Measurements from ENCODE around the gene SGK1. TPM values are rescaled to one million over a fixed set of nuclear protein-coding genes. Genes with fewer than 3 reads are reported as not detected.

Gene SGK1
- total and polyA plus RNA-seq, 3 donors from 2014 or later, result 91.3 to 208 (median 154) TPM

GRCh38 chr6:134318974-134319281, 1.0 kb upstream of the SGK1 start:
- H3K27ac ChIP-seq, result peak overlapping the region; percentile 18 to 43
- 88 to 97% methylated on average over 1 of the region's 1 CpG for WGBS, 2 donors
- no peaks in the 10 kb centered on the region for H3K36me3 ChIP-seq (ENCODE audit: low read depth, missing control alignments)
- intact Hi-C loops (cut with DNase I; ENCODE audit: low total_unique reads), result no loop called here
- no peak for DNase-seq
- peaks cover 4% of the 10 kb centered on the region for H3K4me1 ChIP-seq
- no peak for TF ChIP-seq POLR2A (IDR thresholded peaks at IDR 0.05)
- no peak for TF ChIP-seq CTCF (IDR thresholded peaks at IDR 0.05)
- H3K9me3 ChIP-seq, result no peaks in the 10 kb centered on the region
- H3K27me3 ChIP-seq, result no peaks in the 10 kb centered on the region
- no peak overlapping the region for H3K4me3 ChIP-seq

GRCh38 chr6:134318236-134318973, 493 bp upstream of the SGK1 start:
- TF ChIP-seq POLR2A (IDR thresholded peaks at IDR 0.05), result no peak
- TF ChIP-seq CTCF (IDR thresholded peaks at IDR 0.05), result no peak
- Histone ChIP-seq H3K27me3 (no peaks in the 10 kb centered on the region), H3K27ac (peak overlapping the region; percentile 43 to 74), H3K4me3 (peak overlapping the region; percentile 35 to 69), H3K9me3 (no peaks in the 10 kb centered on the region), H3K36me3 (ENCODE audit: low read depth, missing control alignments) (no peaks in the 10 kb centered on the region), H3K4me1 (peaks cover 4% of the 10 kb centered on the region)
- intact Hi-C loops (cut with DNase I; ENCODE audit: low total_unique reads), result no loop called here
- WGBS, 2 donors, result 9 to 16% methylated on average over 8 of the region's 8 CpGs
- no peak for DNase-seq

DNA sequence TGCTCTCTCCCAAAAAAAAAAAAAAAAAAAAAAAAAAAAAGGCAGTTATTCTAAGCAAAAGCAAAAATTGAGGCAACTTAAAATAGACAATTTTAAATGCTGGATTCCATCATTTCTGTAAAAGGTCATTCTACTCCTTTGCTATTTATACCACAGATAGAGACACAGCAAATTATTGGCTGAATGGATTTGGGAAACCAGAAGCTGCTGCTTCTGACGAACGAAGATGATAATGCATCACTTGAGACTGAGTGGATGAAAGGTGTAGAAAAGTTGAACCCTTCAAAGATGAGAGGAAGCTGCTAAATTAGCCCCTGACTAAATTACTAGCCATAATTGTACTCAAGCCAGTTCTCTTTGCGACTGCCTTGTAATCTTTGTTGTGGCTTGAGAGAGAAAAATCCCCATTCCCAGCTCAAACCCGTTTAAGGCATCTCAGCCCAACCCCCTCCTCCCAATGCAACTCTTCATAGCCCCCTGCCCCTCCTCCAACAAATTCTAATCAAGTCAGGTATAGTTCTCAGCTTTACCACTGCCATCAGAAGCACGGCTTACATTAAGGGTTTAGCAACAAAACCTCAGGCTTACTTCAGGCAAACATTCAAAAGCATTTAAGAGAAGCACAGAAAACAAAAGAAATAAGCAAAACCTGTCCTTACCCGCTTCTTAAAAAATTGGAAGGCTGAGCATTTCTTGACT, 1.0 kb downstream of the SGK1 start:
- no peaks in the 10 kb centered on the region for H3K9me3 ChIP-seq
- 11 to 26% methylated on average over 6 of the region's 6 CpGs for WGBS, 2 donors
- H3K4me3 ChIP-seq, result peak overlapping the region; percentile 35 to 69
- peak; percentile 60 for DNase-seq
- H3K27me3 ChIP-seq, result no peaks in the 10 kb centered on the region
- intact Hi-C loops (cut with DNase I; ENCODE audit: low total_unique reads), result no loop called here
- TF ChIP-seq CTCF (IDR thresholded peaks at IDR 0.05), result no peak
- no peak for TF ChIP-seq POLR2A (IDR thresholded peaks at IDR 0.05)
- no peaks in the 10 kb centered on the region for H3K36me3 ChIP-seq (ENCODE audit: low read depth, missing control alignments)
- H3K27ac ChIP-seq, result peak overlapping the region; percentile 43 to 74
- H3K4me1 ChIP-seq, result peaks cover 5% of the 10 kb centered on the region

GRCh38 chr6:134315974-134316441, 1.9 kb downstream of the SGK1 start:
- WGBS, 2 donors, result 77 to 94% methylated on average over 2 of the region's 2 CpGs
- DNase-seq, result peak; percentile 46
- Histone ChIP-seq H3K27me3 (no peaks in the 10 kb centered on the region), H3K4me3 (no peak overlapping the region), H3K9me3 (no peaks in the 10 kb centered on the region), H3K4me1 (peaks cover 12% of the 10 kb centered on the region), H3K36me3 (ENCODE audit: low read depth, missing control alignments) (no peaks in the 10 kb centered on the region), H3K27ac (peak overlapping the region; percentile 47 to 48)
- intact Hi-C loops (cut with DNase I; ENCODE audit: low total_unique reads), result no loop called here
- TF ChIP-seq CTCF (IDR thresholded peaks at IDR 0.05) (no peak), POLR2A (IDR thresholded peaks at IDR 0.05) (no peak)

All from testis (tissue), 3 donors.